K562 (cell line): Measurements from ENCODE around the gene PSMD4. TPM values are rescaled to one million over a fixed set of nuclear protein-coding genes. Genes with fewer than 3 reads are reported as not detected.
A peak's percentile ranks its signal among the peaks of the same experiment; 100 is the strongest.

Experiments
- ARID1B ChIP-seq: fragments of 450-650 bp; IDR thresholded peaks from 2 replicates; pipeline ENCODE4 v1.6.1; 2016; ENCODE audit warnings: antibody characterized with exemption, mild to moderate bottlenecking, inconsistent platforms
- CBFA2T3 ChIP-seq: fragments of 450-650 bp; IDR thresholded peaks from 2 replicates; pipeline ENCODE4 v1.6.1; 2017
- CHD4 ChIP-seq: fragments of 200-600 bp; sonication (generic); IDR thresholded peaks from 3 replicates; pipeline ENCODE4 v1.6.1; 2012; ENCODE audit warnings: low read depth, mild to moderate bottlenecking, mixed read lengths, low read length, inconsistent platforms; ENCODE audit not compliant: insufficient read depth, insufficient replicate concordance, poor library complexity, severe bottlenecking
- ELF1 ChIP-seq: fragments of 200-800 bp; sonication (Bioruptor generic); IDR thresholded peaks from 2 replicates; pipeline ENCODE4 v1.6.1; 2016; ENCODE audit warnings: missing genetic modification characterization, missing compliant biosample characterization
- GABPB1 ChIP-seq: sonication (generic); formaldehyde crosslinking; IDR thresholded peaks from 2 replicates; pipeline ENCODE4 v1.8.0; 2022; ENCODE audit warnings: mild to moderate bottlenecking, missing genetic modification reagents
- GMEB1 ChIP-seq: fragments of 250-450 bp; sonication (Bioruptor Pico); IDR thresholded peaks from 2 replicates; pipeline ENCODE4 v1.4.0; 2020; ENCODE audit warnings: mild to moderate bottlenecking
- HEY1 ChIP-seq: fragments of 250-450 bp; sonication (Bioruptor Pico); IDR thresholded peaks from 2 replicates; pipeline ENCODE4 v1.5.0; 2020; ENCODE audit warnings: mild to moderate bottlenecking, moderate library complexity, borderline replicate concordance
- HMG20B ChIP-seq: fragments of 250-450 bp; sonication (Bioruptor Pico); IDR thresholded peaks from 2 replicates; pipeline ENCODE4 v1.5.0; 2021; ENCODE audit warnings: mild to moderate bottlenecking
- HNRNPK ChIP-seq: fragments of 200-400 bp; formaldehyde crosslinking; IDR thresholded peaks from one replicate; pipeline ENCODE4 v1.6.1; 2018; ENCODE audit warnings: mild to moderate bottlenecking, low read depth, low read length; ENCODE audit not compliant: poor library complexity, severe bottlenecking
- KAT2B ChIP-seq: IDR thresholded peaks from one replicate; pipeline ENCODE4 v1.6.1; 2012; ENCODE audit warnings: low read depth, mild to moderate bottlenecking, control low read depth, inconsistent platforms, low read length, moderate library complexity
- MITF ChIP-seq: IDR thresholded peaks from 2 replicates; pipeline ENCODE4 v1.6.1; 2014; ENCODE audit warnings: antibody characterized with exemption
- MXI1 ChIP-seq: IDR thresholded peaks from 2 replicates; pipeline ENCODE4 v1.6.1; 2011; ENCODE audit warnings: low read depth, mild to moderate bottlenecking, improper control_type of control experiment, low read length
- PHTF2 ChIP-seq: fragments of 250-450 bp; sonication (Bioruptor Pico); IDR thresholded peaks from 2 replicates; pipeline ENCODE4 v1.5.0; 2021; ENCODE audit warnings: mild to moderate bottlenecking
- POLR2AphosphoS2 ChIP-seq: IDR thresholded peaks from 2 replicates; pipeline ENCODE4 v1.6.1; 2012; ENCODE audit warnings: low read length, improper control_type of control experiment
- SIN3A ChIP-seq, 2 experiments: fragments of 150-350 bp in 1 of 2; IDR thresholded peaks; 2 replicates each; pipeline ENCODE4 v1.6.1; 2011 to 2016; ENCODE audit warnings: borderline replicate concordance in 2 of 2, low read depth in 2 of 2, low read length in 2 of 2, mild to moderate bottlenecking in 2 of 2, moderate library complexity in 2 of 2; ENCODE audit not compliant: control insufficient read depth in 1 of 2
- SNAPC5 ChIP-seq: fragments of 250-450 bp; sonication (Bioruptor Pico); IDR thresholded peaks from 2 replicates; pipeline ENCODE4 v1.8.0; 2021; ENCODE audit warnings: moderate library complexity, mild to moderate bottlenecking, inconsistent platforms
- TEAD4 ChIP-seq, 2 experiments: sonication (generic) in 1 of 2; formaldehyde crosslinking in 1 of 2; IDR thresholded peaks; 2 replicates each; pipeline versions ENCODE4 v1.6.1 to v1.8.0; 2012 to 2022; ENCODE audit warnings: borderline replicate concordance in 1 of 2, inconsistent platforms in 1 of 2, low read length in 1 of 2, mild to moderate bottlenecking in 1 of 2, missing genetic modification reagents in 1 of 2
- ZNF354B ChIP-seq: fragments of 250-450 bp; sonication (Bioruptor Pico); IDR thresholded peaks from 2 replicates; pipeline ENCODE4 v1.4.0; 2020
- ZNF408 ChIP-seq: fragments of 250-450 bp; sonication (Bioruptor Pico); IDR thresholded peaks from 2 replicates; pipeline ENCODE4 v1.4.0; 2020; ENCODE audit warnings: low read depth, mild to moderate bottlenecking, moderate library complexity
- ZNF830 ChIP-seq: fragments of 250-450 bp; sonication (Bioruptor Pico); IDR thresholded peaks from 2 replicates; pipeline ENCODE4 v1.5.0; 2021; ENCODE audit warnings: mild to moderate bottlenecking
- polyA plus RNA-seq, 8 experiments: library from polyadenylated mRNA; depleted of rRNA in 4 of 8; stranded (reverse) in 5 of 8; unstranded in 3 of 8; fragments of >200 nt; fragmentation: Nextera tagmentation in 2 of 8; fragmentation: Illumina TruSeq in 1 of 8; extraction: Ambion mirVana in 2 of 8; extraction: Trizol in 1 of 8; gene quantifications; 2 replicates each; pipeline versions ENCODE4 v1.2.1 to v1.2.3, GENCODE V29; 2011 to 2014; ENCODE audit warnings: inconsistent platforms in 1 of 8, missing spikeins in 1 of 8
- total RNA-seq, 7 experiments: library from RNA; depleted of rRNA in 6 of 7; stranded (reverse); fragments of >200 nt in 6 of 7; fragmentation: Illumina TruSeq in 2 of 7; extraction: Trizol in 2 of 7; gene quantifications; 2 replicates each; pipeline versions ENCODE4 v1.2.1 to v1.2.3, GENCODE V29; 2011 to 2021; ENCODE audit warnings: low replicate concordance in 1 of 7
- TF ChIP-seq, protein P1 (sequence below): fragments of 450-650 bp; formaldehyde crosslinking; IDR thresholded peaks from 2 replicates; pipeline ENCODE4 v1.4.0; 2022; ENCODE audit warnings: mild to moderate bottlenecking, moderate library complexity
- TF ChIP-seq, protein P2 (sequence below), 3 experiments: fragments of 200-800 bp in 1 of 3; sonication (Bioruptor generic) in 1 of 3; sonication (generic) in 1 of 3; formaldehyde crosslinking in 1 of 3; IDR thresholded peaks; 2 replicates each; pipeline versions ENCODE4 v1.6.1 to v1.8.0; 2016 to 2022; ENCODE audit warnings: mild to moderate bottlenecking in 2 of 3, missing compliant biosample characterization in 2 of 3, missing genetic modification characterization in 2 of 3, missing genetic modification reagents in 1 of 3

PSMD4 gene
- total and polyA plus RNA-seq, 9 of the 15 experiments (the other 6 are each of a cell fraction or from before 2014, with no cell fraction given): 194 to 353 (median 295) TPM

DNA sequence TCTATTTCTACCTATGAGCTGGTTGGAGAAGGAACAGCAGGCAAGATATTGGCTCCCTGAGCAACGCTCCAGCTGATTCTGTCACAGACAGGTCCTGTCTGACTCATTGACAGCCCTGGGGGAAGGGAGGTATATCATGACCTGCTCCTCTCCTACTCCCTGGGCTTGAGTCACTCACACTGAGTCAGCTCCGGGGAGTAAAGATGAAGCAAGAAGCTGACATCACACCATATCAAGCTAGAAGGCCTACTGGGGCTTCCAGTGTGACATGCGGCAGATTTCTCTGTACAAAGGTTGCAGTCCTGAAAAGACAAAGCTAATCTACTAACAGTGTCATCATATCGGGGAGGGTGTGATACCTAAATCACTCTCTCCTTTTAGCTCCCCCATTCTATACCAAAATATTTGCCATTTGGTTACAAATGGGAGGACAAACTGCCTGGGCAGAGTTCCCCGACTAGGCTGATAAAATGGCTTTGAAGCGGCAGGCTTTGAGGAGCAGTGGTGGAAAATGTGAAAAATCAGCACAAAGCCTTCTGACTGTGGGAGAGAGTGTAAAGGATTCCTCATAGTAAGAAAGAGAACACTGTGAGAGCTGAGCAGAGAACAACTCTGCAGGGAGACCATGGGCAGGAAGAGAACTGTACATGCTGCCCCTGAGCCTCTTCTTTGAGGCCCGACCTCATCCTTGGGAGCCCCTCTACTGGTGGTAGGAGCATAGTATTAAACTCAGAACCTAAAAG, 57.2 kb downstream of the PSMD4 start (continued):
- TF ChIP-seq, protein P1, sequence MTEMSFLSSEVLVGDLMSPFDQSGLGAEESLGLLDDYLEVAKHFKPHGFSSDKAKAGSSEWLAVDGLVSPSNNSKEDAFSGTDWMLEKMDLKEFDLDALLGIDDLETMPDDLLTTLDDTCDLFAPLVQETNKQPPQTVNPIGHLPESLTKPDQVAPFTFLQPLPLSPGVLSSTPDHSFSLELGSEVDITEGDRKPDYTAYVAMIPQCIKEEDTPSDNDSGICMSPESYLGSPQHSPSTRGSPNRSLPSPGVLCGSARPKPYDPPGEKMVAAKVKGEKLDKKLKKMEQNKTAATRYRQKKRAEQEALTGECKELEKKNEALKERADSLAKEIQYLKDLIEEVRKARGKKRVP (CRISPR knock-in tag): peak; percentile 88
- TF ChIP-seq PHTF2 (CRISPR knock-in tag) (no peak), ELF1 (tag) (0 out of 2 replicates have a peak, but pooled peaks have one; percentile 49), GMEB1 (CRISPR knock-in tag) (no peak), ZNF830 (0 out of 2 replicates have a peak, but pooled peaks have one; percentile 70), GABPB1 (peak; percentile 45; the same call in 1 of the 2 replicates), HMG20B (CRISPR knock-in tag) (no peak), ARID1B (peak; percentile 93), HEY1 (CRISPR knock-in tag) (no peak), POLR2AphosphoS2 (no peak), ZNF354B (CRISPR knock-in tag) (no peak), KAT2B (no peak), CBFA2T3 (peak; percentile 73), HNRNPK (no peak), SNAPC5 (no peak), MXI1 (peak; percentile 49), SIN3A (IDR thresholded peaks at IDR 0.05; ENCODE audit: borderline replicate concordance in 2 of 2, control insufficient read depth in 1 of 2, low read depth in 2 of 2, low read length in 2 of 2) (peak; percentile 98 to 99), ZNF408 (CRISPR knock-in tag) (no peak), CHD4 (no peak), TEAD4 (IDR thresholded peaks at IDR 0.05; ENCODE audit: low read length) (peak; percentile 53), TEAD4 (CRISPR knock-in tag; IDR thresholded peaks at IDR 0.05; ENCODE audit: borderline replicate concordance) (no peak), MITF (no peak)
- TF ChIP-seq, protein P2, sequence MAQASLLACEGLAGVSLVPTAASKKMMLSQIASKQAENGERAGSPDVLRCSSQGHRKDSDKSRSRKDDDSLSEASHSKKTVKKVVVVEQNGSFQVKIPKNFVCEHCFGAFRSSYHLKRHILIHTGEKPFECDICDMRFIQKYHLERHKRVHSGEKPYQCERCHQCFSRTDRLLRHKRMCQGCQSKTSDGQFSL (CRISPR knock-in tag; IDR thresholded peaks at IDR 0.05): no peak
- TF ChIP-seq, protein P2 (tag; IDR thresholded peaks at IDR 0.05): peak in 1 of 2 experiments; percentile 67; a peak in 1 of 4 replicates
